ENCODE measurements around the gene GGA1. TPM values are rescaled to one million over a fixed set of nuclear protein-coding genes. Genes with fewer than 3 reads are reported as not detected.
"Not testable (repeated sequence)": the region's sequence is repeated elsewhere in the genome, so short reads cannot be mapped to it uniquely, and the experiment has no call there.

Gene GGA1
- total RNA-seq, 1 donor from 2014 or later = 88.6 TPM

DNA sequence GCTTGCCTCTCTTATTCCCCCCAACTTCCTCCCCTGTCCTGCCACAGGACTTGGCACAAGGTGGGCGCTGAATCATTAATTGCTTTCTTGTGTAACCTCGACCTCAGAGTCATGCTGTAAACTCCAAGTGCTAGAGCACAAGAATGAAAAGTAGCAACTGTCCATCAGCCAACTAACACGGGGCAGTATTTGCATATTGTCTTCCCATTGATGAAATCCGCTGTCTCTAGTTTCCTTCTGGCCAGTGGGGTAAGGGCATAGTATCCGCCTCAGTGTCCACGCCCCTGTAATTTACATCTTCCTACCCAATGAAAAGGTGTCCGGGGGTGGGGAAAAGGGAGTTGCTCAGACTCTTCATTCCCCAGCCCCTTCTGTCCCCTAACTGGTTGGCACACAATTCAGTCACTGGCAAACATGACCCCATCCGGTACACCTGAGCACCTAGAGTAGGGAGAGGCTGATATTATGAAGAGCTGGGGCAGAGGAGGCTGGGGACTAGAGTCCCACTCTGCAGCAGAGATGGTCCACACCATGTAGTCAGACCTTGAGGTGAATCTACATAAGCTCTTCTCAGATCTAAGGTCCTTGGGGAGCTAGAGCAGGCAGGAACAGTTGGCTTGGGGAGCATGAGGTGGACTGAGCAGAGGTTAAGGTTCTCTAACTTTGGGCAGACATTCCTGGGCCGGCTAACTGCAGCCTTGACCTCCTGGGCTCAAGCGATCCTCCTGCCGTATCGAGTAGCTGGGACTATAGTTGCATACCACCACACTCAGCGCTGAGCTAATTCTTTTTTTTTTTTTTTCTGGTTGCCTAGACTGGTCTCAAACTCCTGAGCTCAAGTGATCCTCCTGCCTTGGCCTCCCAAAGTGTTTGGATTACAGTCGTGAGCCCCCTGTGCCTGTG, 6.8 kb upstream of the GGA1 start:
- TF ChIP-seq, protein P1, sequence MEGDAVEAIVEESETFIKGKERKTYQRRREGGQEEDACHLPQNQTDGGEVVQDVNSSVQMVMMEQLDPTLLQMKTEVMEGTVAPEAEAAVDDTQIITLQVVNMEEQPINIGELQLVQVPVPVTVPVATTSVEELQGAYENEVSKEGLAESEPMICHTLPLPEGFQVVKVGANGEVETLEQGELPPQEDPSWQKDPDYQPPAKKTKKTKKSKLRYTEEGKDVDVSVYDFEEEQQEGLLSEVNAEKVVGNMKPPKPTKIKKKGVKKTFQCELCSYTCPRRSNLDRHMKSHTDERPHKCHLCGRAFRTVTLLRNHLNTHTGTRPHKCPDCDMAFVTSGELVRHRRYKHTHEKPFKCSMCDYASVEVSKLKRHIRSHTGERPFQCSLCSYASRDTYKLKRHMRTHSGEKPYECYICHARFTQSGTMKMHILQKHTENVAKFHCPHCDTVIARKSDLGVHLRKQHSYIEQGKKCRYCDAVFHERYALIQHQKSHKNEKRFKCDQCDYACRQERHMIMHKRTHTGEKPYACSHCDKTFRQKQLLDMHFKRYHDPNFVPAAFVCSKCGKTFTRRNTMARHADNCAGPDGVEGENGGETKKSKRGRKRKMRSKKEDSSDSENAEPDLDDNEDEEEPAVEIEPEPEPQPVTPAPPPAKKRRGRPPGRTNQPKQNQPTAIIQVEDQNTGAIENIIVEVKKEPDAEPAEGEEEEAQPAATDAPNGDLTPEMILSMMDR (conservative IDR thresholded peaks at IDR 0.05) = no peak
- Mint-ChIP-seq H3K36me3 (ENCODE audit: low read depth) (no peaks in the 10 kb centered on the region), H3K9me3 (no peaks in the 10 kb centered on the region), H3K4me3 (peak overlapping the region; percentile 47), H3K4me1 (peaks cover 9% of the 10 kb centered on the region), H3K27me3 (ENCODE audit: low read depth) (peaks cover 27% of the 10 kb centered on the region), H3K27ac (ENCODE audit: unreplicated experiment) (no peak overlapping the region)
- DNase-seq (ENCODE audit: low read depth, low spot score) = peak; percentile 8

- Mint-ChIP-seq H3K27me3 (ENCODE audit: low read depth) (peaks cover 29% of the 10 kb centered on the region), H3K4me3 (peak overlapping the region; percentile 62), H3K4me1 (peaks cover 15% of the 10 kb centered on the region)
- DNase-seq (ENCODE audit: low read depth, low spot score); H3K36me3 Mint-ChIP-seq (ENCODE audit: low read depth); H3K9me3 Mint-ChIP-seq; H3K27ac Mint-ChIP-seq (ENCODE audit: unreplicated experiment): not testable (repeated sequence)
Observed at GRCh38 chr22:37602546-37603277, 5.9 kb upstream of the GGA1 start.

GRCh38 chr22:37604074-37604473, 4.6 kb upstream of the GGA1 start:
- no peak overlapping the region for H3K4me3 Mint-ChIP-seq
- peaks cover 24% of the 10 kb centered on the region for H3K4me1 Mint-ChIP-seq
- H3K27ac Mint-ChIP-seq (ENCODE audit: unreplicated experiment) = no peak overlapping the region
- no peaks in the 10 kb centered on the region for H3K9me3 Mint-ChIP-seq
- H3K27me3 Mint-ChIP-seq (ENCODE audit: low read depth) = peaks cover 31% of the 10 kb centered on the region
- DNase-seq (ENCODE audit: low read depth, low spot score) = no peak
- TF ChIP-seq, protein P1 (conservative IDR thresholded peaks at IDR 0.05) = no peak
- H3K36me3 Mint-ChIP-seq (ENCODE audit: low read depth) = no peaks in the 10 kb centered on the region

DNA sequence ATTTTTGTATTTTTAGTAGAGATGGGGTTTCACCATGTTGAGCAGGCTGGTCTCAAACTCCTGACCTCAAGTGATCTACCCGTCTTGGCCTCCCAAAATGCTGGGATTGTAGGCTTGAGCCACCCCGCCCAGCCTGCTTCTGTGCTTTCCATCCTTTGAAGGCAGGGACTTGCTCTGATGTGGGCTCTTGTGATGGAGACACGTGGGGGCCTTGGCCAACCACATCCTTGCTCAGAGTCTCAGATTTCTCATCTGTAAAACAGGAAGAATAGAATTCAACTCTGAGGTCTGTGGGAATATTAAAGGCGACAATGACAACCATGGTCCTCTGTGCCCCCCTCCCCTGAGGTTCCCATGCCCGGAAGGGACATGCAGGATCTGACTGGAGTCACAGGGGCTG, 3.8 kb upstream of the GGA1 start:
- H3K9me3 Mint-ChIP-seq = no peaks in the 10 kb centered on the region
- peaks cover 32% of the 10 kb centered on the region for H3K4me1 Mint-ChIP-seq
- H3K27ac Mint-ChIP-seq (ENCODE audit: unreplicated experiment) = no peak overlapping the region
- DNase-seq (ENCODE audit: low read depth, low spot score) = no peak
- H3K36me3 Mint-ChIP-seq (ENCODE audit: low read depth) = no peaks in the 10 kb centered on the region
- TF ChIP-seq, protein P1 (conservative IDR thresholded peaks at IDR 0.05) = no peak
- no peak overlapping the region for H3K4me3 Mint-ChIP-seq
- peaks cover 33% of the 10 kb centered on the region for H3K27me3 Mint-ChIP-seq (ENCODE audit: low read depth)

GRCh38 chr22:37607010-37607934, 1.4 kb upstream of the GGA1 start:
- H3K4me3 Mint-ChIP-seq = peak overlapping the region; percentile 82
- peaks cover 31% of the 10 kb centered on the region for H3K27me3 Mint-ChIP-seq (ENCODE audit: low read depth)
- peaks cover 35% of the 10 kb centered on the region for H3K4me1 Mint-ChIP-seq
- H3K9me3 Mint-ChIP-seq = no peaks in the 10 kb centered on the region
- no peak overlapping the region for H3K27ac Mint-ChIP-seq (ENCODE audit: unreplicated experiment)
- peak; percentile 78 for DNase-seq (ENCODE audit: low read depth, low spot score)
- H3K36me3 Mint-ChIP-seq (ENCODE audit: low read depth) = no peaks in the 10 kb centered on the region
- TF ChIP-seq, protein P1 (conservative IDR thresholded peaks at IDR 0.05) = peak; percentile 100

Measured in neural crest cell (in vitro differentiated cells).